Activated T-helper 9 cell treated with anti-CD3 and anti-CD28 coated beads, Interleukin-2, amount 50 U/mL, for 16 hours (primary cell): ENCODE data around the gene ENHO.
A peak's percentile ranks its signal among the peaks of the same experiment; 100 is the strongest.
"Not testable (repeated sequence)": the region's sequence is repeated elsewhere in the genome, so short reads cannot be mapped to it uniquely, and the experiment has no call there.

Source experiments
- DNase-seq: peaks from one replicate; pipeline ENCODE4 v3.0.0-alpha.2; 2020; ENCODE audit warnings: low read depth

The ENHO gene

GRCh38 chr9:34506623-34507022, 16.2 kb downstream of the ENHO start:
- no peak for DNase-seq

GRCh38 chr9:34505370-34506120, 17.2 kb downstream of the ENHO start:
- no peak for DNase-seq

GRCh38 chr9:34503406-34503805, 19.4 kb downstream of the ENHO start:
- DNase-seq: no peak

GRCh38 chr9:34502891-34503290, 19.9 kb downstream of the ENHO start:
- DNase-seq: no peak

GRCh38 chr9:34502471-34502870, 20.3 kb downstream of the ENHO start:
- DNase-seq: no peak

GRCh38 chr9:34501889-34502425, 20.8 kb downstream of the ENHO start:
- no peak for DNase-seq

GRCh38 chr9:34501372-34501771, 21.4 kb downstream of the ENHO start:
- DNase-seq: no peak

GRCh38 chr9:34500623-34501267, 22.0 kb downstream of the ENHO start:
- peak; percentile 65 for DNase-seq

GRCh38 chr9:34499076-34499475, 23.7 kb downstream of the ENHO start:
- DNase-seq: no peak

- no peak for DNase-seq
Measured at GRCh38 chr9:34498553-34498952, 24.2 kb downstream of the ENHO start.

GRCh38 chr9:34496149-34496712, 26.6 kb downstream of the ENHO start:
- no peak for DNase-seq

- DNase-seq: no peak
Measured at GRCh38 chr9:34493972-34494535, 28.7 kb downstream of the ENHO start.

- DNase-seq: no peak
Measured at GRCh38 chr9:34492051-34492450, 30.7 kb downstream of the ENHO start.

- DNase-seq: no peak
Measured at GRCh38 chr9:34491596-34491995, 31.2 kb downstream of the ENHO start.

- no peak for DNase-seq
Measured at GRCh38 chr9:34490760-34491159, 32.0 kb downstream of the ENHO start.

- DNase-seq: no peak
Measured at GRCh38 chr9:34490360-34490759, 32.4 kb downstream of the ENHO start.

- DNase-seq: no peak
Measured at GRCh38 chr9:34486572-34486971, 36.2 kb downstream of the ENHO start.

GRCh38 chr9:34485822-34486221, 37.0 kb downstream of the ENHO start:
- no peak for DNase-seq

GRCh38 chr9:34484678-34485077, 38.1 kb downstream of the ENHO start:
- DNase-seq: no peak

- not testable (repeated sequence) for DNase-seq
Measured at GRCh38 chr9:34482746-34483145, 40.0 kb downstream of the ENHO start.

- not testable (repeated sequence) for DNase-seq
Measured at GRCh38 chr9:34481620-34482019, 41.2 kb downstream of the ENHO start.

- no peak for DNase-seq
Measured at GRCh38 chr9:34479431-34479866, 43.3 kb downstream of the ENHO start.

GRCh38 chr9:34477541-34477940, 45.2 kb downstream of the ENHO start:
- DNase-seq: no peak
